Measurements from ENCODE around the gene BATF2.

Gene BATF2

DNA sequence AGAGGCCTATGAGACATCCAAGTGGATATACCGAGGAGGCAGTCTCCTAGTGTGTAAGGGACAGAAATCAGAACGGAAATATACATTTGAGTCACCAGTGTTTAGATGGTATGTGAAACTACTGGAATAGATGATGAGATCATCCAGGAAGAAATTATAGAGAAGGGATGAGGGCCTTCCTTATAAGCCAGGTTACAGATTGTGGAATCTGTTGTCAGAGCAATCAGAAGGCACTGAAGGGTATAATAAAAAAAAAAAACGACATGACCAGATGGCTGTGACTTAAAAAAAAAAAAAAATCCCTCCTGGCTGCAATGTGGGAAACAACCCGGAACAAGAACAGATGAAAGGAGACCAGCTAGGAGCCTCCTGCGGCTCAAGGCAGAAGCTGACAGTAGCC is 27.6 kb downstream of the BATF2 start:
- DNase-seq (ENCODE audit: low spot score in 2 of 2) = no peak
- H3K27me3 Mint-ChIP-seq = no peaks in the 10 kb centered on the region
- H3K36me3 Mint-ChIP-seq = peaks cover 2% of the 10 kb centered on the region
- H3K27ac Mint-ChIP-seq = no peak overlapping the region
- no peak for ATAC-seq (ENCODE audit: low read depth)
- peaks cover 24% of the 10 kb centered on the region for H3K4me1 Mint-ChIP-seq
- H3K9me3 Mint-ChIP-seq = no peaks in the 10 kb centered on the region
- H3K4me3 Mint-ChIP-seq = no peak overlapping the region

- no peak for ATAC-seq (ENCODE audit: low read depth)
- H3K9me3 Mint-ChIP-seq = no peaks in the 10 kb centered on the region
- H3K4me1 Mint-ChIP-seq = peaks cover 17% of the 10 kb centered on the region
- H3K36me3 Mint-ChIP-seq = peaks cover 2% of the 10 kb centered on the region
- no peak overlapping the region for H3K27ac Mint-ChIP-seq
- no peaks in the 10 kb centered on the region for H3K27me3 Mint-ChIP-seq
- no peak for DNase-seq (ENCODE audit: low spot score in 2 of 2)
- no peak overlapping the region for H3K4me3 Mint-ChIP-seq
Observed at GRCh38 chr11:64967375-64967774, 29.4 kb downstream of the BATF2 start.

GRCh38 chr11:64963072-64963631 is 33.6 kb downstream of the BATF2 start:
- H3K27me3 Mint-ChIP-seq = no peaks in the 10 kb centered on the region
- H3K4me1 Mint-ChIP-seq = peaks cover 12% of the 10 kb centered on the region
- H3K36me3 Mint-ChIP-seq = no peaks in the 10 kb centered on the region
- H3K4me3 Mint-ChIP-seq = no peak overlapping the region
- H3K27ac Mint-ChIP-seq = no peak overlapping the region
- ATAC-seq (ENCODE audit: low read depth) (no peak), DNase-seq (ENCODE audit: low spot score in 2 of 2) (no peak)
- H3K9me3 Mint-ChIP-seq = no peaks in the 10 kb centered on the region

DNA sequence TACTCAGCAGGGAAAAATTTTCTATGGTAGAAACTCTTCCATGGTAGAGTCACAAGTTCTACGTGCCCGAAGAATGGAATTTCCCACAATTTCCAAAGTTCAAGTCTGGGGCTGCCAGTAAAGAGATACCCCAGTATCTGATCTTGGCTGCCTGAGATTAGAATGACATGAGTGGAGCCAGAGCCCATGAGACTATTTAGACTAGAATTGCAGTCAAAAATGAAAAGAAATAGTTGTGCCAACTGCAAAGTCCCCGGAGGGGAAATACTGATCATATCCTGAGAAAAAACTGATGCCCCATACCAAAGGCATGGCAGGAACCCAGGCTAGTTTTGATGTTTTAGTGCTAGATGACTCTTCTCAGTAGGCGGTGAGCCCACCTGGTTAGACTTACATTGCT is 36.1 kb downstream of the BATF2 start:
- no peaks in the 10 kb centered on the region for H3K36me3 Mint-ChIP-seq

GRCh38 chr11:64959498-64959897 is 37.3 kb downstream of the BATF2 start:
- no peak overlapping the region for H3K4me3 Mint-ChIP-seq
- peaks cover 7% of the 10 kb centered on the region for H3K4me1 Mint-ChIP-seq
- no peaks in the 10 kb centered on the region for H3K27me3 Mint-ChIP-seq
- H3K9me3 Mint-ChIP-seq = no peaks in the 10 kb centered on the region
- H3K27ac Mint-ChIP-seq = no peak overlapping the region
- DNase-seq (ENCODE audit: low spot score in 2 of 2) (no peak), ATAC-seq (ENCODE audit: low read depth) (no peak)
- no peaks in the 10 kb centered on the region for H3K36me3 Mint-ChIP-seq

More for the DNA sequence above, 36.1 kb downstream of the BATF2 start:
- Mint-ChIP-seq H3K27me3 (no peaks in the 10 kb centered on the region), H3K4me1 (peaks cover 7% of the 10 kb centered on the region), H3K27ac (no peak overlapping the region), H3K4me3 (no peak overlapping the region), H3K9me3 (no peaks in the 10 kb centered on the region)
- no peak for DNase-seq (ENCODE audit: low spot score in 2 of 2)
- no peak for ATAC-seq (ENCODE audit: low read depth)

GRCh38 chr11:64954201-64954600 is 42.6 kb downstream of the BATF2 start:
- Mint-ChIP-seq H3K4me1 (no peaks in the 10 kb centered on the region), H3K27me3 (peaks cover 3% of the 10 kb centered on the region), H3K9me3 (no peaks in the 10 kb centered on the region), H3K4me3 (no peak overlapping the region), H3K36me3 (no peaks in the 10 kb centered on the region), H3K27ac (no peak overlapping the region)
- ATAC-seq (ENCODE audit: low read depth) = no peak
- no peak for DNase-seq (ENCODE audit: low spot score in 2 of 2)

DNA sequence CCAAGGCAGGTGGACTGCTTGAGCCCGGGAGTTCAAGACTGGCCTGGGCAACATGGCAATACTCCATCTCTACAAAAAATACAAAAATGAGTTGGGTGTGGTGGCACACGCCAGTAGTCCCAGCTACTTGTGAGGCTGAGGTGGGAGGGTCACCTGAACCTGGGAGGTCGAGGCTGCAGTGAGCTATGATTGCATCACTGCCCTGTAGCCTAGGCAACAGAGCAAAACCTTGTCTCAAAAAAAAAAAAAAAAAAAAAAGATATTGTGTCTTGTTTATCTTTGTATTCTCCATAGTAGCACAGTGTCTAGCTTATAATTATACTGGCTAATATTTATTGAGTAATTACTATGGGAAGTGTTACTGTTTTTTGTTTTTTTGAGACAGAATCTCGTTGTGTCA is 45.2 kb downstream of the BATF2 start:
- no peak overlapping the region for H3K27ac Mint-ChIP-seq
- H3K4me1 Mint-ChIP-seq = no peaks in the 10 kb centered on the region
- DNase-seq (ENCODE audit: low spot score in 2 of 2) (no peak), ATAC-seq (ENCODE audit: low read depth) (no peak)
- H3K27me3 Mint-ChIP-seq = peaks cover 3% of the 10 kb centered on the region
- no peaks in the 10 kb centered on the region for H3K9me3 Mint-ChIP-seq
- no peaks in the 10 kb centered on the region for H3K36me3 Mint-ChIP-seq
- no peak overlapping the region for H3K4me3 Mint-ChIP-seq

GRCh38 chr11:64947208-64947814 is 49.5 kb downstream of the BATF2 start:
- ATAC-seq (ENCODE audit: low read depth) (no peak), DNase-seq (ENCODE audit: low spot score in 2 of 2) (no peak)
- Mint-ChIP-seq H3K27ac (no peak overlapping the region), H3K4me1 (no peaks in the 10 kb centered on the region), H3K36me3 (no peaks in the 10 kb centered on the region), H3K27me3 (peaks cover 5% of the 10 kb centered on the region), H3K9me3 (no peaks in the 10 kb centered on the region), H3K4me3 (no peak overlapping the region)

Measured in memory B cell (primary cell).